ENCODE results near the gene PIK3CD. TPM values are rescaled to one million over a fixed set of nuclear protein-coding genes. Genes with fewer than 3 reads are reported as not detected.

The PIK3CD gene
- total and polyA plus RNA-seq, 2 of the 4 experiments (the other 2 are of a cell fraction) = 5.0 to 12.1 TPM

DNA sequence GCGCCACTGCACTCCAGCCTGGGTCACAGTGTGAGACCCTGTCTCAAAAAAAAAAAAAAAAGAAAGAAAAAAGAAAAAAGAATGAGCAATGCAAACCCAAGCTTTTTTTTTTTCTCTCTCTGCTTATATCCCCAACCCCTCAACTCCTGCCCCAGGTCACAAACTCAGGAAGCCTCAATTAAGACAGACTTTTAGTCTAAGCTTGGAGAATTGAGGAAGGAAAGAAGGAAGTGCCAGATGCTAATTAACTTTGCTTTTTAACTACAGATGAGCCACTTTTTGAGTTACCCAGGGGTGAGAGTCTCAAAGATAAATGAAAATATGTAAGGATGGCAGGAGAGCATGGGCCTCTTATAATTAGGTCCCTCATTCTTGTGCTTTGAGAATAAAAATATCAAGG lies 33.3 kb downstream of the PIK3CD start:
- in situ Hi-C loops (cut with MboI; ENCODE audit: low sequenced_read_pairs) = no loop called here
- intact Hi-C loops (cut with micrococcal nuclease) = no loop called here
- ATAC-seq (ENCODE audit: low read depth) (no peak), DNase-seq (no peak)
- Histone ChIP-seq H3K23ac (ENCODE audit: low read depth, low read length) (no peak overlapping the region), H2BK15ac (ENCODE audit: low read depth, low read length) (no peak overlapping the region), H3K27ac (ENCODE audit: insufficient read depth, low read length) (no peak overlapping the region), H3K9me3 (ENCODE audit: control insufficient read depth, insufficient read depth, low read length) (no peaks in the 10 kb centered on the region), H2BK5ac (ENCODE audit: low read depth, low read length, poor library complexity, severe bottlenecking) (no peak overlapping the region), H2AFZ (replicated peaks; ENCODE audit: low read length, poor library complexity) (no peak overlapping the region), H3K4me1 (ENCODE audit: control insufficient read depth, insufficient read depth, low read length) (peaks cover 6% of the 10 kb centered on the region), H2BK120ac (ENCODE audit: low read depth, low read length) (no peak overlapping the region), H3K14ac (replicated peaks; ENCODE audit: low read depth, low read length) (no peak overlapping the region), H2BK20ac (ENCODE audit: low read depth, low read length) (no peak overlapping the region), H3K36me3 (ENCODE audit: control insufficient read depth, insufficient read depth, low read length) (no peaks in the 10 kb centered on the region), H3K79me1 (ENCODE audit: low read depth in 1 of 2, low read length in 2 of 2) (peaks cover 0 to 7% of the 10 kb centered on the region in 2 experiments; a peak in 2 of 4 replicates), H3K9me1 (ENCODE audit: insufficient read depth, low read length) (peaks cover 4% of the 10 kb centered on the region; the same call in 1 of the 2 replicates), H4K8ac (ENCODE audit: low read depth in 2 of 2, low read length in 2 of 2) (no peak overlapping the region), H2AK5ac (ENCODE audit: low read depth, low read length) (no peak overlapping the region), H3K27me3 (ENCODE audit: control insufficient read depth, insufficient read depth, low read length) (no peaks in the 10 kb centered on the region), H2AK9ac (replicated peaks; ENCODE audit: low read depth, low read length, poor library complexity) (no peak overlapping the region), H3K9ac (ENCODE audit: low read depth, low read length) (no peak overlapping the region), H4K5ac (ENCODE audit: low read depth, low read length) (no peak overlapping the region), H3K4me2 (ENCODE audit: low read depth, low read length) (no peak overlapping the region), H3K56ac (ENCODE audit: extremely low read depth, insufficient read depth, low read length) (no peak overlapping the region), H3K4ac (ENCODE audit: low read depth, low read length) (no peak overlapping the region), H3K18ac (ENCODE audit: low read depth, low read length) (no peak overlapping the region), H3K4me3 (ENCODE audit: insufficient read depth, low read depth, low read length) (no peak overlapping the region), H4K20me1 (ENCODE audit: insufficient read depth, low read length) (no peaks in the 10 kb centered on the region), H4K91ac (ENCODE audit: insufficient read depth, low read depth, low read length) (no peak overlapping the region)
- 100% methylated on average over 1 of the region's 1 CpG; no CpG with 5 or more reads in 1 of the 2 experiments for WGBS, 2 experiments (ENCODE audit: extremely low coverage in 2 of 2, insufficient read length in 1 of 2)
- POLR2A ChIA-PET (ENCODE audit: unreplicated experiment) = no interaction called here
- TF ChIP-seq CHD1 (IDR thresholded peaks at IDR 0.05; ENCODE audit: low read depth, low read length) (no peak), RCOR1 (IDR thresholded peaks at IDR 0.05; ENCODE audit: insufficient replicate concordance, low read length) (no peak), MAFK (IDR thresholded peaks at IDR 0.05; ENCODE audit: low read depth, low read length) (no peak), RFX5 (IDR thresholded peaks at IDR 0.05; ENCODE audit: low read depth, low read length) (no peak), FOS (IDR thresholded peaks at IDR 0.05; ENCODE audit: low read depth, low read length) (no peak), NFE2L2 (IDR thresholded peaks at IDR 0.05; ENCODE audit: low read depth, low read length) (no peak), MAZ (IDR thresholded peaks at IDR 0.05; ENCODE audit: borderline replicate concordance, low read depth, low read length) (no peak), MXI1 (IDR thresholded peaks at IDR 0.05; ENCODE audit: borderline replicate concordance, low read depth, low read length) (no peak), CEBPB (IDR thresholded peaks at IDR 0.05; ENCODE audit: low read depth, low read length) (no peak), SMC3 (IDR thresholded peaks at IDR 0.05; ENCODE audit: low read depth, low read length) (no peak), POLR2A (IDR thresholded peaks at IDR 0.05; ENCODE audit: low read depth, low read length) (no peak), RAD21 (IDR thresholded peaks at IDR 0.05; ENCODE audit: low read length) (no peak), BHLHE40 (IDR thresholded peaks at IDR 0.05; ENCODE audit: low read depth, low read length) (no peak)
- TF ChIP-seq, protein P1, sequence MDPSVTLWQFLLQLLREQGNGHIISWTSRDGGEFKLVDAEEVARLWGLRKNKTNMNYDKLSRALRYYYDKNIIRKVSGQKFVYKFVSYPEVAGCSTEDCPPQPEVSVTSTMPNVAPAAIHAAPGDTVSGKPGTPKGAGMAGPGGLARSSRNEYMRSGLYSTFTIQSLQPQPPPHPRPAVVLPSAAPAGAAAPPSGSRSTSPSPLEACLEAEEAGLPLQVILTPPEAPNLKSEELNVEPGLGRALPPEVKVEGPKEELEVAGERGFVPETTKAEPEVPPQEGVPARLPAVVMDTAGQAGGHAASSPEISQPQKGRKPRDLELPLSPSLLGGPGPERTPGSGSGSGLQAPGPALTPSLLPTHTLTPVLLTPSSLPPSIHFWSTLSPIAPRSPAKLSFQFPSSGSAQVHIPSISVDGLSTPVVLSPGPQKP (IDR thresholded peaks at IDR 0.05; ENCODE audit: borderline replicate concordance, low read depth, low read length) = no peak
- TF ChIP-seq, protein P2, sequence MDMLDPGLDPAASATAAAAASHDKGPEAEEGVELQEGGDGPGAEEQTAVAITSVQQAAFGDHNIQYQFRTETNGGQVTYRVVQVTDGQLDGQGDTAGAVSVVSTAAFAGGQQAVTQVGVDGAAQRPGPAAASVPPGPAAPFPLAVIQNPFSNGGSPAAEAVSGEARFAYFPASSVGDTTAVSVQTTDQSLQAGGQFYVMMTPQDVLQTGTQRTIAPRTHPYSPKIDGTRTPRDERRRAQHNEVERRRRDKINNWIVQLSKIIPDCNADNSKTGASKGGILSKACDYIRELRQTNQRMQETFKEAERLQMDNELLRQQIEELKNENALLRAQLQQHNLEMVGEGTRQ (IDR thresholded peaks at IDR 0.05; ENCODE audit: low read depth, low read length) = no peak
- TF ChIP-seq, protein P3, sequence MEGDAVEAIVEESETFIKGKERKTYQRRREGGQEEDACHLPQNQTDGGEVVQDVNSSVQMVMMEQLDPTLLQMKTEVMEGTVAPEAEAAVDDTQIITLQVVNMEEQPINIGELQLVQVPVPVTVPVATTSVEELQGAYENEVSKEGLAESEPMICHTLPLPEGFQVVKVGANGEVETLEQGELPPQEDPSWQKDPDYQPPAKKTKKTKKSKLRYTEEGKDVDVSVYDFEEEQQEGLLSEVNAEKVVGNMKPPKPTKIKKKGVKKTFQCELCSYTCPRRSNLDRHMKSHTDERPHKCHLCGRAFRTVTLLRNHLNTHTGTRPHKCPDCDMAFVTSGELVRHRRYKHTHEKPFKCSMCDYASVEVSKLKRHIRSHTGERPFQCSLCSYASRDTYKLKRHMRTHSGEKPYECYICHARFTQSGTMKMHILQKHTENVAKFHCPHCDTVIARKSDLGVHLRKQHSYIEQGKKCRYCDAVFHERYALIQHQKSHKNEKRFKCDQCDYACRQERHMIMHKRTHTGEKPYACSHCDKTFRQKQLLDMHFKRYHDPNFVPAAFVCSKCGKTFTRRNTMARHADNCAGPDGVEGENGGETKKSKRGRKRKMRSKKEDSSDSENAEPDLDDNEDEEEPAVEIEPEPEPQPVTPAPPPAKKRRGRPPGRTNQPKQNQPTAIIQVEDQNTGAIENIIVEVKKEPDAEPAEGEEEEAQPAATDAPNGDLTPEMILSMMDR (conservative IDR thresholded peaks at IDR 0.05; ENCODE audit: low read depth, low read length) = no peak
- BruUV-seq (replicated peaks) = no TSS peak
- CTCF ChIA-PET = no interaction called here
- dilution Hi-C loops (cut with HindIII; ENCODE audit: low sequenced_read_pairs, unreplicated experiment) = no loop called here

Data from IMR-90 (cell line).